DMS 273 (cell line): ENCODE results near the gene RNF149.
"Not testable (repeated sequence)": the region's sequence is repeated elsewhere in the genome, so short reads cannot be mapped to it uniquely, and the experiment has no call there.

Experiments used
- DNase-seq: peaks from one replicate; lab custom pipeline; 2025; ENCODE audit not compliant: unreplicated experiment; lab: John Stamatoyannopoulos, UW

RNF149 gene

DNA sequence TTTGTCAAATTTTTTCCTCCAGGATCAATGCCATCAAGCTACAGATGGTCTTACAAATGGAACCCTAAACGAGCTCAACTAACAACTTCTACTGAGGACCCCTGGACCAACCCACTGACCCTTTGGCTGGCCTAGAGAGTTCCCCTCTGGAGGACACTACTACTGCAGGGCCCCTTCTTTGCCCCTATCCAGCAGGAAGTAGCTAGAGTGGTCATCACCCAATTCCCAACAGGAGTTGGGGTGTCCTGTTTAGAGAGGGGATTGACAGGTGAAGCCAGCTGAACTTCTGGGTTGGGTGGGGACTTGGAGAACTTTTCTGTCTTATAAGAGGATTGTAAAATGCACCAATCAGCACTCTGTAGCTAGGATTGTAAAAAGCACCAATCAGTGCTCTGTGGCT is 72.5 kb downstream of the RNF149 start:
- DNase-seq, result not testable (repeated sequence)

GRCh38 chr2:101234169-101234938 is 74.1 kb downstream of the RNF149 start:
- no peak for DNase-seq

DNA sequence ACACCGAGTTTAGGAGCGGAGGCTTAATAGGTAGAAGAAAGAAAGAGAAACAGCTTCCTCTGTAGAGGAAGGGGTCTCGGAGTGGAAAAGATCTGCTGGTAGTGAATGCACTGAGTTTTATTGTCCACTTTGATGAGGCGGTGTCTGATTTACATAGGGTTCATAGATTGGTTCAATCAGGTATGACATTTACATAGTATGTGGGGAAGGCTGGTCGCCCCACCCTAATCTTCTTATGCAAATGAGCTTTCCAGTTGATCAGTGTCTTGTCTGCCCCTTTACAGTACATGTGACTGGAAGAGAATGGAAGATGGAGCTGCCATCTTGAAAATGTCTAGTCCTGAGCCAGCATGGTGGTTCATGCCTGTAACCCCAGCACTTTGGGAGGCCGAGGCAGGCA is 75.7 kb downstream of the RNF149 start:
- no peak for DNase-seq

GRCh38 chr2:101231937-101232730 is 76.4 kb downstream of the RNF149 start:
- no peak for DNase-seq

- DNase-seq, result no peak
These were observed 77.3 kb downstream of the RNF149 start for GRCh38 chr2:101231240-101231639.

DNA sequence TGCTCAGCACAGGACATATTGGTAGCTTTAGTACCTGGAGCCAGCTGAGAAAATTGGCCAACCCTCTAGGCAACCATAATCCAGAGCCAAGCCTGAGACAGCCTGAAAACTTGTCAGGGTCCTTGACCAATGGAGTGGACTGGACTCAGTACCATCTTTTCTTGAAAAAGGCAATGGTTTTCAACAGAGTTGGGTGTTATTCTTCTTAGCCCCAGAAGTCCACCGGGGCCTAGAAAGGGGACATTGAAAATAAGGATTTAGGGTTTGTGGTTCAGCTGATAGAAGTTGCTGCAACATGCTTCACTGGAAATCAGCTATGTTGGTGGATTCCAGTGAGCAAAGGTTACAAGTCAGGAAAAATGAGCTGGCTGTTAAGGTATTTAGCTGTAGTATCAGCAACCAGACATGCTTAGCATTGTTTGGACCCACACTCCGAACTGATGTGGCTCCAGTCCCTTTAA is 77.9 kb downstream of the RNF149 start:
- DNase-seq, result no peak
